Measurements from ENCODE around the gene RNU7-1.

GRCh38 chr12:6968426-6968825 lies 24.8 kb downstream of the RNU7-1 start:
- TF ChIP-seq, protein P1, sequence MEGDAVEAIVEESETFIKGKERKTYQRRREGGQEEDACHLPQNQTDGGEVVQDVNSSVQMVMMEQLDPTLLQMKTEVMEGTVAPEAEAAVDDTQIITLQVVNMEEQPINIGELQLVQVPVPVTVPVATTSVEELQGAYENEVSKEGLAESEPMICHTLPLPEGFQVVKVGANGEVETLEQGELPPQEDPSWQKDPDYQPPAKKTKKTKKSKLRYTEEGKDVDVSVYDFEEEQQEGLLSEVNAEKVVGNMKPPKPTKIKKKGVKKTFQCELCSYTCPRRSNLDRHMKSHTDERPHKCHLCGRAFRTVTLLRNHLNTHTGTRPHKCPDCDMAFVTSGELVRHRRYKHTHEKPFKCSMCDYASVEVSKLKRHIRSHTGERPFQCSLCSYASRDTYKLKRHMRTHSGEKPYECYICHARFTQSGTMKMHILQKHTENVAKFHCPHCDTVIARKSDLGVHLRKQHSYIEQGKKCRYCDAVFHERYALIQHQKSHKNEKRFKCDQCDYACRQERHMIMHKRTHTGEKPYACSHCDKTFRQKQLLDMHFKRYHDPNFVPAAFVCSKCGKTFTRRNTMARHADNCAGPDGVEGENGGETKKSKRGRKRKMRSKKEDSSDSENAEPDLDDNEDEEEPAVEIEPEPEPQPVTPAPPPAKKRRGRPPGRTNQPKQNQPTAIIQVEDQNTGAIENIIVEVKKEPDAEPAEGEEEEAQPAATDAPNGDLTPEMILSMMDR (IDR thresholded peaks at IDR 0.05): no peak
- TF ChIP-seq POLR2A (IDR thresholded peaks at IDR 0.05): no peak
